HG03342 (cell line): Measurements from ENCODE around the gene TACC2.

Experiments
- ATAC-seq: cut with Tn5 transposase; IDR thresholded peaks from one replicate; pipeline ENCODE4 v1.9.1; 2021; ENCODE audit warnings: mild to moderate bottlenecking, moderate library complexity; ENCODE audit not compliant: unreplicated experiment

The TACC2 gene

GRCh38 chr10:122116331-122116730, 127.4 kb downstream of the TACC2 start:
- no peak for ATAC-seq

GRCh38 chr10:122117475-122117874, 128.5 kb downstream of the TACC2 start:
- no peak for ATAC-seq

GRCh38 chr10:122120008-122120744, 131.2 kb downstream of the TACC2 start:
- ATAC-seq = no peak

GRCh38 chr10:122121059-122121458, 132.1 kb downstream of the TACC2 start:
- no peak for ATAC-seq

GRCh38 chr10:122122493-122122892, 133.5 kb downstream of the TACC2 start:
- ATAC-seq = no peak

GRCh38 chr10:122123186-122123585, 134.2 kb downstream of the TACC2 start:
- ATAC-seq = no peak

GRCh38 chr10:122124342-122124741, 135.4 kb downstream of the TACC2 start:
- no peak for ATAC-seq

GRCh38 chr10:122124808-122125207, 135.8 kb downstream of the TACC2 start:
- ATAC-seq = no peak

- no peak for ATAC-seq
These were observed 138.0 kb downstream of the TACC2 start for GRCh38 chr10:122126763-122127659.

- ATAC-seq = no peak
These were observed 139.0 kb downstream of the TACC2 start for GRCh38 chr10:122127943-122128342.

GRCh38 chr10:122128357-122128756, 139.4 kb downstream of the TACC2 start:
- no peak for ATAC-seq

- no peak for ATAC-seq
These were observed 141.6 kb downstream of the TACC2 start for GRCh38 chr10:122130474-122131110.

- ATAC-seq = no peak
These were observed 143.4 kb downstream of the TACC2 start for GRCh38 chr10:122132331-122132755.

GRCh38 chr10:122132882-122133565, 144.1 kb downstream of the TACC2 start:
- ATAC-seq = no peak

- no peak for ATAC-seq
These were observed 146.5 kb downstream of the TACC2 start for GRCh38 chr10:122135251-122136025.

- no peak for ATAC-seq
These were observed 150.1 kb downstream of the TACC2 start for GRCh38 chr10:122138831-122139625.

- no peak for ATAC-seq
These were observed 150.7 kb downstream of the TACC2 start for GRCh38 chr10:122139627-122140170.

- no peak for ATAC-seq
These were observed 151.5 kb downstream of the TACC2 start for GRCh38 chr10:122140461-122140902.
